GM23338 (cell line): Measurements from ENCODE around the gene BNC1. TPM values are rescaled to one million over a fixed set of nuclear protein-coding genes. Genes with fewer than 3 reads are reported as not detected.

ENCODE experiments used
- ATAC-seq: fragments of 200-7000 bp; cut with Tn5 transposase; 3 replicates; pipeline ENCODE4 v1.9.1; 2020
- DNase-seq: peaks from one replicate; pipeline ENCODE4 v3.0.0-alpha.2; 2015; ENCODE audit warnings: low spot score
- H2AFZ ChIP-seq: fragments of 200-600 bp; sonication (generic); 2 replicates; pipeline ENCODE4 v1.8.0; 2016; ENCODE audit warnings: antibody characterized with exemption, mild to moderate bottlenecking, moderate library complexity
- H3F3A ChIP-seq: fragments of 200-600 bp; sonication (generic); replicated peaks from 2 replicates; pipeline ENCODE4 v1.8.0; 2017; ENCODE audit warnings: antibody characterized with exemption, mixed run types, low read depth
- H3K27ac ChIP-seq: fragments of 200-600 bp; sonication (generic); 2 replicates; pipeline ENCODE4 v1.6.1; 2016; ENCODE audit warnings: low read depth
- H3K27me3 ChIP-seq: fragments of 200-600 bp; sonication (generic); 2 replicates; pipeline ENCODE4 v1.8.0; 2016; ENCODE audit warnings: mild to moderate bottlenecking, mixed run types, moderate library complexity; ENCODE audit not compliant: insufficient read depth
- H3K36me3 ChIP-seq: fragments of 200-600 bp; sonication (generic); 2 replicates; pipeline ENCODE4 v1.8.0; 2016; ENCODE audit warnings: mild to moderate bottlenecking; ENCODE audit not compliant: insufficient read depth
- H3K4me1 ChIP-seq: fragments of 200-600 bp; sonication (generic); 2 replicates; pipeline ENCODE4 v1.8.0; 2016; ENCODE audit warnings: mild to moderate bottlenecking, moderate library complexity; ENCODE audit not compliant: insufficient read depth
- H3K4me2 ChIP-seq: fragments of 200-600 bp; sonication (generic); 2 replicates; pipeline ENCODE4 v1.7.1; 2017; ENCODE audit warnings: mixed run types
- H3K4me3 ChIP-seq: fragments of 200-600 bp; sonication (generic); 2 replicates; pipeline ENCODE4 v1.6.1; 2016; ENCODE audit warnings: mixed run types
- H3K79me2 ChIP-seq: fragments of 200-600 bp; sonication (generic); replicated peaks from 2 replicates; pipeline ENCODE4 v1.8.0; 2017; ENCODE audit warnings: mild to moderate bottlenecking; ENCODE audit not compliant: insufficient read depth
- H3K9me2 ChIP-seq: fragments of 200-600 bp; sonication (generic); 2 replicates; pipeline ENCODE4 v1.8.0; 2017; ENCODE audit not compliant: insufficient read depth
- H4K20me1 ChIP-seq: fragments of 200-600 bp; sonication (generic); replicated peaks from 2 replicates; pipeline ENCODE4 v1.8.0; 2017; ENCODE audit warnings: mild to moderate bottlenecking; ENCODE audit not compliant: insufficient read depth
- H3K27ac Mint-ChIP-seq: 2 replicates; pipeline ENCODE4 v1.8.0; 2020; ENCODE audit warnings: inconsistent platforms, mild to moderate bottlenecking, moderate library complexity, mixed read lengths
- H3K27me3 Mint-ChIP-seq: 3 replicates; pipeline ENCODE4 v1.8.0; 2022; ENCODE audit warnings: low read depth, mild to moderate bottlenecking, moderate library complexity, mixed read lengths, inconsistent platforms; ENCODE audit not compliant: insufficient read depth, poor library complexity
- H3K36me3 Mint-ChIP-seq: 3 replicates; pipeline ENCODE4 v1.8.0; 2021; ENCODE audit warnings: low read depth, mild to moderate bottlenecking, inconsistent platforms, moderate library complexity, mixed read lengths
- H3K4me1 Mint-ChIP-seq: 3 replicates; pipeline ENCODE4 v1.8.0; 2020; ENCODE audit warnings: mild to moderate bottlenecking, inconsistent platforms, mixed read lengths
- H3K4me3 Mint-ChIP-seq: 3 replicates; pipeline ENCODE4 v1.8.0; 2021; ENCODE audit warnings: moderate library complexity, mild to moderate bottlenecking, inconsistent platforms, mixed read lengths
- H3K9me3 Mint-ChIP-seq: 3 replicates; pipeline ENCODE4 v1.8.0; 2020; ENCODE audit warnings: moderate library complexity, mild to moderate bottlenecking, inconsistent platforms, mixed read lengths
- CREB1 ChIP-seq: fragments of 250-450 bp; sonication (Bioruptor Pico); IDR thresholded peaks from 2 replicates; pipeline ENCODE4 v1.5.0; 2020; ENCODE audit warnings: low read depth, mild to moderate bottlenecking, moderate library complexity
- CTCF ChIP-seq, 2 experiments: fragments of 200-600 bp in 1 of 2; sonication (generic) in 1 of 2; conservative IDR thresholded peaks; 2 replicates each; pipeline versions ENCODE4 v1.5.1 to v1.6.1; 2016 to 2017; ENCODE audit warnings: antibody characterized with exemption in 2 of 2, low read depth in 2 of 2, mild to moderate bottlenecking in 2 of 2, moderate library complexity in 1 of 2
- ETS1 ChIP-seq: IDR thresholded peaks from 2 replicates; pipeline ENCODE4 v1.6.1; 2016; ENCODE audit warnings: antibody characterized with exemption
- EZH2 ChIP-seq: fragments of 200-600 bp; sonication (generic); IDR thresholded peaks from one replicate; pipeline ENCODE4 v1.8.0; 2017; ENCODE audit warnings: antibody characterized with exemption, mild to moderate bottlenecking, low read depth; ENCODE audit not compliant: unreplicated experiment
- EZH2phosphoT487 ChIP-seq: fragments of 200-600 bp; sonication (generic); IDR thresholded peaks from one replicate; pipeline ENCODE4 v1.8.1; 2018; ENCODE audit warnings: antibody characterized with exemption; ENCODE audit not compliant: unreplicated experiment
- JUNB ChIP-seq: IDR thresholded peaks from one replicate; pipeline ENCODE4 v1.6.1; 2016; ENCODE audit warnings: antibody characterized with exemption; ENCODE audit not compliant: unreplicated experiment
- NANOG ChIP-seq: IDR thresholded peaks from 2 replicates; pipeline ENCODE4 v1.6.1; 2016; ENCODE audit warnings: antibody characterized with exemption, borderline replicate concordance
- POLR2AphosphoS5 ChIP-seq: IDR thresholded peaks from 2 replicates; pipeline ENCODE4 v1.6.1; 2016; ENCODE audit warnings: antibody characterized with exemption, low read depth
- REST ChIP-seq: IDR thresholded peaks from one replicate; pipeline ENCODE4 v1.6.1; 2018; ENCODE audit warnings: antibody characterized with exemption; ENCODE audit not compliant: unreplicated experiment
- long read RNA-seq: library from polyadenylated mRNA; unstranded; transcript quantifications from one replicate; pipeline ENCODE4 v2.0.0, GENCODE V29; 2020; ENCODE audit not compliant: unreplicated experiment
- polyA plus RNA-seq: library from polyadenylated mRNA; unstranded; fragments of >200 nt; fragmentation: Nextera tagmentation; extraction: Ambion mirVana; gene quantifications from 2 replicates; pipeline ENCODE4 v1.2.1, GENCODE V29; 2016
- total RNA-seq: library from RNA; depleted of rRNA; stranded (reverse); fragments of >200 nt; shearing (Covaris generic); gene quantifications from 2 replicates; pipeline ENCODE4 v1.2.3, GENCODE V29; 2014; rRNA removed

BNC1 gene
- total RNA-seq = 1.1 and 1.6 TPM in 2 replicates
- 0.26 and 0.28 TPM in 2 replicates for polyA plus RNA-seq
- long read RNA-seq = 0 reads

GRCh38 chr15:83284559-83285283, at the start of gene BNC1:
Gene BNC1, minus strand, starts transcription at chr15:83284664. Its CDS starts 36 bp downstream, at chr15:83284628.
- TF ChIP-seq EZH2phosphoT487 = peak; percentile 73
- TF ChIP-seq NANOG = no peak
- no peak for TF ChIP-seq POLR2AphosphoS5
- no peak for TF ChIP-seq JUNB
- TF ChIP-seq EZH2 = peak; percentile 79
- TF ChIP-seq ETS1 = no peak
- H2AFZ ChIP-seq = peak within 1 kb of the TSS; percentile 98
- peaks cover 77% of the 10 kb centered on the region for H3K27me3 ChIP-seq
- Mint-ChIP-seq H3K27me3 (peaks cover 54% of the 10 kb centered on the region), H3K9me3 (peaks cover 3% of the 10 kb centered on the region; the same call in 2 of the 3 replicates), H3K4me1 (peaks cover 25% of the 10 kb centered on the region; the same call in 2 of the 3 replicates), H3K36me3 (no peaks in the 10 kb centered on the region), H3K4me3 (peak within 1 kb of the TSS; percentile 85), H3K27ac (no peak within 1 kb of the TSS)
- no peaks in the 10 kb centered on the region for H3K36me3 ChIP-seq
- H3K4me1 ChIP-seq = no peaks in the 10 kb centered on the region; the same call in none of the 2 replicates
- ATAC-seq (peak; percentile 15), DNase-seq (peak; percentile 65)
- peak within 1 kb of the TSS; percentile 75 for H3K4me3 ChIP-seq
- H3K9me2 ChIP-seq = no peaks in the 10 kb centered on the region
- no peaks in the 10 kb centered on the region for H3K79me2 ChIP-seq
- H3K27ac ChIP-seq = no peak within 1 kb of the TSS
- H3K4me2 ChIP-seq = peak within 1 kb of the TSS; percentile 88
- H4K20me1 ChIP-seq = 0 out of 2 replicates have a peak, but pooled peaks cover 6% of the 10 kb centered on the region
- H3F3A ChIP-seq = 0 out of 2 replicates have a peak, but pooled peaks cover 3% of the 10 kb centered on the region

GRCh38 chr15:83327041-83327440, 42.6 kb upstream of the BNC1 start:
- H3K4me1 Mint-ChIP-seq = peaks cover 6% of the 10 kb centered on the region
- no peak overlapping the region for H3K4me3 ChIP-seq
- no peaks in the 10 kb centered on the region for H4K20me1 ChIP-seq
- no peaks in the 10 kb centered on the region for H3K27me3 Mint-ChIP-seq
- ATAC-seq (no peak), DNase-seq (no peak)
- TF ChIP-seq NANOG = no peak
- no peak for TF ChIP-seq POLR2AphosphoS5
- no peak for TF ChIP-seq CTCF (conservative IDR thresholded peaks at IDR 0.05; ENCODE audit: low read depth in 2 of 2)
- TF ChIP-seq EZH2 = no peak
- no peak for TF ChIP-seq ETS1
- no peak for TF ChIP-seq REST
- TF ChIP-seq CREB1 (CRISPR knock-in tag) = no peak
- peaks cover under 1% of the 10 kb centered on the region for H3K9me2 ChIP-seq
- H3K27ac Mint-ChIP-seq = no peak overlapping the region
- no peaks in the 10 kb centered on the region for H3F3A ChIP-seq
- H3K27ac ChIP-seq = no peak overlapping the region
- no peak overlapping the region for H2AFZ ChIP-seq
- H3K4me3 Mint-ChIP-seq = no peak overlapping the region
- H3K27me3 ChIP-seq = no peaks in the 10 kb centered on the region
- no peaks in the 10 kb centered on the region for H3K9me3 Mint-ChIP-seq
- H3K4me2 ChIP-seq = no peak overlapping the region
- H3K4me1 ChIP-seq = peaks cover 2% of the 10 kb centered on the region
- no peaks in the 10 kb centered on the region for H3K36me3 ChIP-seq
- H3K79me2 ChIP-seq = no peaks in the 10 kb centered on the region
- H3K36me3 Mint-ChIP-seq = no peaks in the 10 kb centered on the region
